Astrocyte (in vitro differentiated cells and primary cell): ENCODE data around the gene OGFOD2. TPM values are rescaled to one million over a fixed set of nuclear protein-coding genes. Genes with fewer than 3 reads are reported as not detected.
A peak's percentile ranks its signal among the peaks of the same experiment; 100 is the strongest.

ENCODE experiments used
- DNase-seq: peaks from one replicate; pipeline ENCODE4 v3.0.0-alpha.2; 2010; ENCODE audit warnings: low read depth
- FAIRE-seq: peaks from 2 replicates; lab custom pipeline; 2011; peaks lifted over from hg19 to GRCh38; lab: Jason Lieb, UNC
- H2AFZ ChIP-seq: 2 replicates; pipeline ENCODE4 v1.6.0; 2012; ENCODE audit warnings: low read depth, low read length, inconsistent platforms
- H3K27ac ChIP-seq: 2 replicates; pipeline ENCODE4 v1.5.1; 2011; ENCODE audit warnings: low read depth, low read length, inconsistent platforms
- H3K27me3 ChIP-seq: 2 replicates; pipeline ENCODE4 v1.6.0; 2011; ENCODE audit warnings: low read length, inconsistent platforms; ENCODE audit not compliant: insufficient read depth
- H3K36me3 ChIP-seq: 2 replicates; pipeline ENCODE4 v1.5.1; 2011; ENCODE audit warnings: low read length, inconsistent platforms; ENCODE audit not compliant: insufficient read depth
- H3K4me1 ChIP-seq: 2 replicates; pipeline ENCODE4 v1.5.1; 2011; ENCODE audit warnings: low read length, inconsistent platforms; ENCODE audit not compliant: insufficient read depth
- H3K4me2 ChIP-seq: 2 replicates; pipeline ENCODE4 v1.6.0; 2012; ENCODE audit warnings: low read length, inconsistent platforms
- H3K4me3 ChIP-seq: 2 replicates; pipeline ENCODE4 v1.5.1; 2011; ENCODE audit warnings: low read depth, mild to moderate bottlenecking, low read length, inconsistent platforms; ENCODE audit not compliant: insufficient read depth
- H3K79me2 ChIP-seq: 2 replicates; pipeline ENCODE4 v1.6.0; 2012; ENCODE audit warnings: mild to moderate bottlenecking, low read length, inconsistent platforms; ENCODE audit not compliant: insufficient read depth
- H3K9ac ChIP-seq: 2 replicates; pipeline ENCODE4 v1.6.0; 2012; ENCODE audit warnings: mild to moderate bottlenecking, low read length, inconsistent platforms
- H3K9me3 ChIP-seq: 2 replicates; pipeline ENCODE4 v1.5.1; 2012; ENCODE audit warnings: low read depth, mild to moderate bottlenecking, low read length, inconsistent platforms; ENCODE audit not compliant: insufficient read depth
- H4K20me1 ChIP-seq: 2 replicates; pipeline ENCODE4 v1.6.0; 2012; ENCODE audit warnings: low read length, inconsistent platforms; ENCODE audit not compliant: insufficient read depth
- H3K27ac Mint-ChIP-seq: one replicate; pipeline ENCODE4 v1.8.0; 2021; ENCODE audit warnings: mild to moderate bottlenecking, mixed read lengths; ENCODE audit not compliant: unreplicated experiment
- H3K27me3 Mint-ChIP-seq: one replicate; pipeline ENCODE4 v1.8.0; 2021; ENCODE audit warnings: low read depth, mixed read lengths; ENCODE audit not compliant: unreplicated experiment
- H3K36me3 Mint-ChIP-seq: one replicate; pipeline ENCODE4 v1.8.0; 2021; ENCODE audit warnings: low read depth, mixed read lengths; ENCODE audit not compliant: unreplicated experiment
- H3K4me1 Mint-ChIP-seq: one replicate; pipeline ENCODE4 v1.8.0; 2021; ENCODE audit warnings: low read depth, mixed read lengths; ENCODE audit not compliant: unreplicated experiment
- H3K4me3 Mint-ChIP-seq: one replicate; pipeline ENCODE4 v1.8.0; 2021; ENCODE audit warnings: mild to moderate bottlenecking, moderate library complexity, mixed read lengths; ENCODE audit not compliant: unreplicated experiment
- H3K9me3 Mint-ChIP-seq: one replicate; pipeline ENCODE4 v1.8.0; 2021; ENCODE audit warnings: mild to moderate bottlenecking, mixed read lengths; ENCODE audit not compliant: unreplicated experiment
- CTCF ChIP-seq: IDR thresholded peaks from 2 replicates; pipeline ENCODE4 v1.5.1; 2011; ENCODE audit warnings: low read depth, mild to moderate bottlenecking, inconsistent platforms, low read length, moderate library complexity; ENCODE audit not compliant: insufficient read depth
- EZH2 ChIP-seq: IDR thresholded peaks from 2 replicates; pipeline ENCODE4 v1.6.1; 2012; ENCODE audit warnings: mild to moderate bottlenecking, low read length, inconsistent platforms; ENCODE audit not compliant: insufficient read depth
- total RNA-seq: library from RNA; stranded (reverse); gene quantifications from 2 replicates; pipeline ENCODE4 v1.2.1, GENCODE V29; 2021

Gene OGFOD2
- total RNA-seq, 1 donor from 2014 or later = 13.3 TPM

- TF ChIP-seq EZH2 (no peak), CTCF (no peak)
- no peaks in the 10 kb centered on the region for H3K79me2 ChIP-seq
- Mint-ChIP-seq H3K27me3 (peaks cover 17% of the 10 kb centered on the region), H3K9me3 (peaks cover 2% of the 10 kb centered on the region), H3K4me1 (no peaks in the 10 kb centered on the region), H3K36me3 (peaks cover 12% of the 10 kb centered on the region), H3K27ac (peak overlapping the region; percentile 62), H3K4me3 (no peak overlapping the region)
- no peaks in the 10 kb centered on the region for H3K36me3 ChIP-seq
- no peaks in the 10 kb centered on the region for H4K20me1 ChIP-seq
- H3K27ac ChIP-seq = no peak overlapping the region
- FAIRE-seq = no peak
- H3K9me3 ChIP-seq = no peaks in the 10 kb centered on the region
- H3K4me1 ChIP-seq = no peaks in the 10 kb centered on the region
- DNase-seq = no peak
- H2AFZ ChIP-seq = no peak overlapping the region
- H3K4me3 ChIP-seq = no peak overlapping the region
- H3K9ac ChIP-seq = no peak overlapping the region
- H3K27me3 ChIP-seq = no peaks in the 10 kb centered on the region
- H3K4me2 ChIP-seq = no peak overlapping the region
Observed at GRCh38 chr12:122928404-122929147, 46.5 kb upstream of the OGFOD2 start.

- H3K27ac Mint-ChIP-seq = no peak overlapping the region
- H3K36me3 Mint-ChIP-seq = peaks cover 12% of the 10 kb centered on the region
- H3K27me3 Mint-ChIP-seq = peaks cover 14% of the 10 kb centered on the region
- no peak overlapping the region for H3K4me3 Mint-ChIP-seq
- H3K27ac ChIP-seq = no peak overlapping the region
- no peaks in the 10 kb centered on the region for H3K36me3 ChIP-seq
- H3K9me3 Mint-ChIP-seq = peaks cover 2% of the 10 kb centered on the region
- no peaks in the 10 kb centered on the region for H3K4me1 Mint-ChIP-seq
- H4K20me1 ChIP-seq = no peaks in the 10 kb centered on the region
- no peak for TF ChIP-seq EZH2
- no peak for TF ChIP-seq CTCF
- no peak overlapping the region for H2AFZ ChIP-seq
- H3K4me3 ChIP-seq = no peak overlapping the region
- no peak overlapping the region for H3K9ac ChIP-seq
- no peaks in the 10 kb centered on the region for H3K79me2 ChIP-seq
- FAIRE-seq (no peak), DNase-seq (no peak)
- no peaks in the 10 kb centered on the region for H3K27me3 ChIP-seq
- H3K4me2 ChIP-seq = no peak overlapping the region
- H3K4me1 ChIP-seq = no peaks in the 10 kb centered on the region
- H3K9me3 ChIP-seq = no peaks in the 10 kb centered on the region
Observed at GRCh38 chr12:122929148-122929538, 45.9 kb upstream of the OGFOD2 start.

- peaks cover 14% of the 10 kb centered on the region for H3K27me3 Mint-ChIP-seq
- H3K4me1 Mint-ChIP-seq = no peaks in the 10 kb centered on the region
- DNase-seq (no peak), FAIRE-seq (no peak)
- H3K9me3 ChIP-seq = no peaks in the 10 kb centered on the region
- peaks cover 12% of the 10 kb centered on the region for H3K36me3 Mint-ChIP-seq
- H3K4me3 ChIP-seq = no peak overlapping the region
- TF ChIP-seq EZH2 = no peak
- TF ChIP-seq CTCF = no peak
- H3K27ac ChIP-seq = no peak overlapping the region
- H3K4me2 ChIP-seq = no peak overlapping the region
- H2AFZ ChIP-seq = no peak overlapping the region
- no peaks in the 10 kb centered on the region for H3K79me2 ChIP-seq
- peaks cover 2% of the 10 kb centered on the region for H3K9me3 Mint-ChIP-seq
- no peaks in the 10 kb centered on the region for H3K4me1 ChIP-seq
- H3K27me3 ChIP-seq = no peaks in the 10 kb centered on the region
- no peaks in the 10 kb centered on the region for H4K20me1 ChIP-seq
- H3K9ac ChIP-seq = no peak overlapping the region
- H3K36me3 ChIP-seq = no peaks in the 10 kb centered on the region
- no peak overlapping the region for H3K27ac Mint-ChIP-seq
- H3K4me3 Mint-ChIP-seq = no peak overlapping the region
Observed at GRCh38 chr12:122929812-122930211, 45.2 kb upstream of the OGFOD2 start.
